MV-4-11 (cell line): ENCODE measurements around the gene CAMK2B.

Experiments
- DNase-seq: peaks from one replicate; lab custom pipeline; 2025; lab: John Stamatoyannopoulos, UW

The CAMK2B gene

GRCh38 chr7:44257213-44257612 lies 68.2 kb downstream of the CAMK2B start:
- no peak for DNase-seq

GRCh38 chr7:44256459-44256858 lies 68.9 kb downstream of the CAMK2B start:
- no peak for DNase-seq

DNA sequence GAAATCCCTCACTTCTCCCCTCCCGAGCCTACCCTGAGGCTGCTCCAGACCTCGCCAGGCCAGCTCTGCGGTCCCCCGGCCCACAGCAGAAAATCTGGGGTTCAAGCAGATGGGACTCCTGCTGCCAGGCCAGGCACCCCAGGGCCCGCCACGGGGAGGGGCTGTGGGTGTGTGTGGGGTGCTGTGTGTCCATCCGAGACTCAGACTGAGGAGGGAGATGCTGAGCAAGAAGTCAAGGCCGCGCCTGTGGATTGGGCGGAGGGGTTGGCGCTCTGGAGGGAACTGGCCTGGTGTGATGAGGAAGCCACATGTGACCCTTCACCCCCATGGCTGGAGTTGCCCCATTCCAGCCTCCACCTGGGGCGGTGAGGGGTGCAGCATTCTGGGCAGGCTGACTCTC lies 73.5 kb downstream of the CAMK2B start:
- DNase-seq: no peak

DNA sequence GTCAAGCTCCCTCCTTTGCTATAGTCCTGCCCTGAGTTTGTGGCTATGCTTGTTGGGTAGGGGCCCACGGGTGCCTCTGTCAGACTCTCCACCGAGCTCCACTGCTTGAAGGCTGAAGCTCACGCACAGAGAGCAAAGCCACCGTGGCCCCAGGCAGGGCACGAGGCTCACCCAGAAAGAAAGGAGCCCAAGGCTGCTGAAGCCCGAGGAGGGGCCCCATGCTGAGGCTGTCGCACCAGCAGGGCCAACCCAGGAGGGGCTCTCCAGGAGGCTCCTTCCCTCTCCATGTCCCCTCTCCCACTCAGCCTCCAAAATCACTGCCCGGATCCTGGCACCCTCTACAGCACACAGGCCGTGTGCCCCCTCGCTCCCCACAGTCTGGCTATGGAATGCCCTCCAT lies 74.1 kb downstream of the CAMK2B start:
- DNase-seq: no peak

GRCh38 chr7:44249639-44250234 lies 75.7 kb downstream of the CAMK2B start:
- no peak for DNase-seq

- DNase-seq: no peak
These were observed 77.3 kb downstream of the CAMK2B start for GRCh38 chr7:44247868-44248651.

- DNase-seq: no peak
These were observed 78.8 kb downstream of the CAMK2B start for GRCh38 chr7:44246396-44247113.

- no peak for DNase-seq
These were observed 81.1 kb downstream of the CAMK2B start for GRCh38 chr7:44244282-44244681.

GRCh38 chr7:44242091-44242490 lies 83.3 kb downstream of the CAMK2B start:
- DNase-seq: no peak

- peak; percentile 81 for DNase-seq
These were observed 84.3 kb downstream of the CAMK2B start for GRCh38 chr7:44240983-44241510.

DNA sequence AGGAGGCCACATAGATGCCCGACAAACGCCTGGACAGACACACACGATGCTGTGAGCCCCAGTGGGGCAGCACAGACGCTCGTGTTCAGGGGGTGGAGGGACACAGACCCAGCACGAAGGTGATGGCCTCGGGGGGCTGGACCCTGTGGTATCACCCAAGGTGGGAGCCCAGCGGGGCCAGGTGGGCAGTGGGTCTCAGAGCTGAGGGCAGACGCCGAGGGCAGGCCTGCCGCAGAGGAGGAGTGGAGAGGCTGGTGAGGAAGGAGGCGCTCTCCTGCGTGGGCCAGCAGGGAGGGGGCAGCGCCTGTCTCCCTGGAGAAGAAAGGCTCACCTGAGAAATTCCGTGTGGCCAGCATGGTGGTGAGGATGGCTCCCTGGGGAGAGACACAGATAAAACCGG lies 85.0 kb downstream of the CAMK2B start:
- DNase-seq: no peak

DNA sequence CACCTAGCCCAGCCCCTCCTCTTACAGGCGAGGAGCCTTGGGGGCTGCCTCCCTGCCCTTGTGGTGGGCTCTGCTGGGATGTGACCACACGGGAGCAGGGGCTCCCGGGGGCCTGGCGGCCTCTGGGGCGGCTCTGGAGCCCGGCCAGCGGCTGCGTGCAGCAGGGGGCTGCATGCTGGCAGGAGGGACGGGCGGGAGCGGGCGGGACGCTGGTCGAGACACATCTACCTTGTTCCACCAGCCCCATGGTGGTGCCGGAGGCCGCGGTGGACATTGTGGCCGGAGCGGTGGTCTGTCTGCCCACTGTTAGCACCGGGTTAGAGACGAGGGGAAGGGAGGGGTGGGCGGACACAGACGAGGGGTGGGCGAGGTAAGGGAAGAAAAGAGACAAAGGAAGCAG lies 86.0 kb downstream of the CAMK2B start:
- no peak for DNase-seq

DNA sequence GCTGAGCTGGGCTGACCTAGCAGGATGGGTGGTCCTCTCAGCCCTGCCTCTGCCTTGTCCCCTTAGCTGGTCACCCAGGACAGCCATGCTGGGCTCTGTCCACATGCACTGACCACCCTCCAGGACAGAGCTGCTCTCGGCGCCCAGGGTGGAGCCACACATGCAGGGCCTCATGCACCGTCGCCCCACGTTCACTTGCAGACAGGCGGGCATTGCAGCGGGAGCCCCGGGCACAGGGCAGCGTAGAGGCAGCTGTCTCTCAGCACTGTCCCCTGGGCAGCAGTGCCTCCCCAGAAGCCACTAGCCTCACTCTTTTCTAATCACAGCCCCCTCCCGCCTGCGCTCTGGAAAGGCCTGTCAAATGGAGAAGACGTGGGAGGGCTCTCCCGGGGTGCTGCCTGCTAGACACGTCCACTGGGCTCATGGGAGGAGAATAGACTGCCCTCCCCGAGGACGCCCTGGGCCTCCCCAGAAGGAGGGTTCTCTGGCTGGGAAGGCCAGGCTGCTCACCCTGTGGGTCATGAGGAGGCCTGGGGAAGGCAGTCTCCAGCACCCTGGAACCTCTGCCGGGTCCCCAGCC lies 87.2 kb downstream of the CAMK2B start:
- no peak for DNase-seq

DNA sequence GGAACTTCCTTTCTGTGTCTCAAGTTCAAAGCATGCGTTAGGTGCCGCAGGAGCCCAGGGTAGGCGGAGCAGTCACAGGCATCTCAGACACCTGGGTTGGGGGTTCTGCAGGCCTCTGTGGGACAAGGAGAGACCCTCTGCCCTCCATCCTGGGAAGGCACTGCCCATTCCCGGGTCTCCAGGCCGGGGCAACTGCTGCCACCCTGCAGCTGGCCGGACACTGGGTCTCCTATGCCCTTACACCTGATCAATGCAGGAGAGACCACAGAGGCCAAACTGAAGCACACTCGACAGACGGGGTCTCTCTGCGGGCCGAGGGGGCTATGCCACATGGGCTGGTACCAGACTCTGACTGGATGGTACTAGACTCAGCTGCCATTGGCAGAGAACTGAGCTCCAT lies 87.7 kb downstream of the CAMK2B start:
- no peak for DNase-seq

DNA sequence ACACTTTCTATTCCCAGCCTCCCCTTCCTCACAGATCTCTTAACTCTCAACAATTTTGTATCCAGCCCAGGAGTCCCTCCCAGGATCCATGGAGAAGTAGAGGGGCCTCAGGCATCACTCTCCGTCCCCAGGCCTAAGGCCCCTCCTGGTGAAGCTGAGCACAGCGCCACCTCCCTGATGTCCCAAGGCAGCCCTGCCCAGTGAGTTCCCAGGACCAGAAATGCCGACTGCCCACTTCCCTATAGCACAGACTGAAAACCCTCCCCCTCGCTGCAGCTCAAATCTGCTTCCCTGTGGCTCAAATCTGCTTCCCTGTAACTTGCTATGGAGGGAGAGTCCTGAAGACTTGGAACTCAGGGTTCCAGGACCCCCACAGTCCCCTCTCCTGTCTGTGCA lies 89.1 kb downstream of the CAMK2B start:
- peak; percentile 72 for DNase-seq

DNA sequence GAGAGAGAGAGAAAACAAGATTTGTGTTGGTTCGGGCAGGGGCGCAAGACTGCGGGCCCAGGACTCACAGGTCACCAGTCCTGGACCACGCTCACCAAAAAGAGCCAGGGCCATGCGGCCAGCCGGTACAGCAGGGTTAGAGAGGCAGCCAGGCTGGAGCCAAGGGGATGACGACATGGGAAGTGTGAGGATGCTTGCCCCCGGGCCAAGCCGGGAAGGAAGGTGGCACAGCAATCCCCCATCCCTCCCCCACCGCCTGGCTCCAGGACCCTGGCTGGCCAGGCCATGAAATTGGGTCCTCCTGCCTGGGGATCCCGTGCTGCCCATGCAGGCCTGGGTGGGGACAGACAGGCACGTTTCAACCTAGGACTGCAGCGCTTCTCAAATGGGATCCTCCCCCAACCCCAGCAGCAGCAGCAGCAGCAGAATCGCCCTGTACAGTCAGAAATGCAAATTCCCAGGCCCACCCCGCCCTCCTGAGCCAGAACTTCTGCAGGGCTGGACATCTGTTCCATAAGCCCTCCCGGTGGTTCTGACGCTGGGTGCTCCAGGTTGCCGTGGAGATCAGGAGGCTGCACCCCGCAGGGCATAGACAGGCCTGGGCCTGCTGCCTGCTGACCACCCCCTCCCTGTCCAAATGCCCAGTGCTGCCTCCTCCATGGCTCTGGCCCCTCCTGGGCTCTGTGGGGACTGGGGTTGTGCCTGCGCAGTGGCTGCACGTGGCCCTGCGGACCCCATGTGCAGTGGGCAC lies 89.6 kb downstream of the CAMK2B start:
- DNase-seq: no peak

GRCh38 chr7:44235066-44235465 lies 90.3 kb downstream of the CAMK2B start:
- no peak for DNase-seq

GRCh38 chr7:44232901-44233715 lies 92.3 kb downstream of the CAMK2B start:
- no peak for DNase-seq

DNA sequence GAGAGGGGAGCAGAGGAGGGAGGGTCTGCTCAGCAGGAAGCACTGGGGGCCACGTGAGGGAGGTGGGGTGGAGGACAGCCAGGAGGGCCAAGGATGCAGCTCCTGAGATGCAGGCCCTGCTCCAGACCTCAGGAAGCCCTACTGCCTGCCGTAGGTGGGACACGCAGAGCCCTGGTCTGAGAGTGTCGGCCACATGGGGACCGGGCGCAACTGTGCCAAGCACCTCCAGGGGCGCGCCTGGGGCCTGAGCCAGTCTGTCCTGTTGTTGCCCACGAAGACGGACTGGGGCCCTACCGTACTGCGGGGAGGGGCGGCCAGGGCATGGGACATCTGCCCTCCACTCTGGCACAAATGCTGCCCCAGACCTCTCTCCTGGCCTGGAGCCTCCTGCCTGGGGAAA lies 93.0 kb downstream of the CAMK2B start:
- DNase-seq: no peak

DNA sequence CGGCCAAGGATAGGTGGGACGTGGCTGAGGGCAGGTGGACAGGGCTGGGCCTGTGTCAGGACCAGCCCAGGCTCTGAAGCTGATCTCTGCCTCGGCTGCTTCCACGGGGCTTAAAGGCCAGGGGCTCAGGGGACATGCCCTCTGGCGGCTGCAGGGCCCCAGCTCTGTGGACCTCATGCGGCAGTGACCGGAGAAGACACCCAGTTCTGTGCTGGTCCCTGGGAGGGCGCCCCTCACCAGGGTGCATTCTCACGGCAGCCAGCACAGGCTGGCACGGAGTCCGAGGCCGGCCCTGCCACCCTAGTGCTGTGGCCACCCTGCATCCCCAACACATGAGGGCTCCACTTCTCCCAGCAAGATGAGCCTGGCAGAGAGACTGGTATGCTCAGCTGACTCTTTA lies 94.3 kb downstream of the CAMK2B start:
- no peak for DNase-seq

- no peak for DNase-seq
These were observed 95.1 kb downstream of the CAMK2B start for GRCh38 chr7:44230286-44230685.
